ENCODE data around the gene NADK2. TPM values are rescaled to one million over a fixed set of nuclear protein-coding genes. Genes with fewer than 3 reads are reported as not detected.
A peak's percentile ranks its signal among the peaks of the same experiment; 100 is the strongest.

Gene NADK2
- total and polyA plus RNA-seq, 10 of the 15 experiments (the other 5 are each of a cell fraction or from before 2014, with no cell fraction given): 2.4 to 9.0 (median 6.3) TPM

DNA sequence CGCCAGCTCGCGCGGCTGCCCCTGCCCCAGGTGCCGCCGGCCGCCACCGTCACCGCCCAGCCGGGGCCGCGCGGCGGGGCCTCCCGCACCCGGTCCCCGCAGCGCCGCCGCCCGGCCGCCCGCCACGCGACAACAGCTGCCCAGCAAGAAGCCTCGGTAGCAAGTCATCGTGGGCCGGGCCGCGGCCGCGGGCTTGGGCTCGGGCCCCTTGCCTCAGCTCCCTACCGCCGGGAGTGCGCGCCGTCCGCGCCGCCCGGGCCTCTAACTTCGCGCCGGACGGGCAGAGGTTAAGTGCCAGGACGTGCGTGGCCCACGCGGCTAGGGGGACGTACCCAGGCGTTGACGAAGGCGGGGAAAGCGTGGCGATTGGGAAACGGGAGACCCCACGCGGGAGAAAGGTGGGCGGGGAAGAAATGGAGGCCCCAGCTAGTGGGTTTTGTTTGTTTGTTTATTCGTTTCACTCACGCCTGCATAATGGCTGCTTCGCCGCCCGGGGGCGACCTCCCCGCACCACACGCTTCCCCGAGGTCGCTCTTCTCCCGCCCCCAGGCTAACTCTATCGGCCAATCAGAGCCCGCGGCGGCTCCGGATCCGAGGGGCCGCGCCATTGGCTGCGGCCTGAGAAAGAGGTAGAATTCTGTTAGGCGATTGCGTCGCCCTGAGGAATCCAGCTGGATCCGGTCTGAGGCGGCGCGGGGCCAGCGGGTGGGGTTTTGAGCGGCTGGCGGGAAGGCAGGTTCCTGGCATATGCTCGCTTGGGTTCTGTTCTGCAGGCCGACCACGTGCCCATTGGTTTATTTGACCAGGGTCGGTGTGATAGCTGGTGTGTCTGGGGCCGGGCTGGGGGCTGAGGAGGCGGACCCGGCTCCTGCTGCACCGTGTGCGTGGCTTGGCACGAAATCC, at the start of gene NADK2 (continued):
- TF ChIP-seq, protein P1, sequence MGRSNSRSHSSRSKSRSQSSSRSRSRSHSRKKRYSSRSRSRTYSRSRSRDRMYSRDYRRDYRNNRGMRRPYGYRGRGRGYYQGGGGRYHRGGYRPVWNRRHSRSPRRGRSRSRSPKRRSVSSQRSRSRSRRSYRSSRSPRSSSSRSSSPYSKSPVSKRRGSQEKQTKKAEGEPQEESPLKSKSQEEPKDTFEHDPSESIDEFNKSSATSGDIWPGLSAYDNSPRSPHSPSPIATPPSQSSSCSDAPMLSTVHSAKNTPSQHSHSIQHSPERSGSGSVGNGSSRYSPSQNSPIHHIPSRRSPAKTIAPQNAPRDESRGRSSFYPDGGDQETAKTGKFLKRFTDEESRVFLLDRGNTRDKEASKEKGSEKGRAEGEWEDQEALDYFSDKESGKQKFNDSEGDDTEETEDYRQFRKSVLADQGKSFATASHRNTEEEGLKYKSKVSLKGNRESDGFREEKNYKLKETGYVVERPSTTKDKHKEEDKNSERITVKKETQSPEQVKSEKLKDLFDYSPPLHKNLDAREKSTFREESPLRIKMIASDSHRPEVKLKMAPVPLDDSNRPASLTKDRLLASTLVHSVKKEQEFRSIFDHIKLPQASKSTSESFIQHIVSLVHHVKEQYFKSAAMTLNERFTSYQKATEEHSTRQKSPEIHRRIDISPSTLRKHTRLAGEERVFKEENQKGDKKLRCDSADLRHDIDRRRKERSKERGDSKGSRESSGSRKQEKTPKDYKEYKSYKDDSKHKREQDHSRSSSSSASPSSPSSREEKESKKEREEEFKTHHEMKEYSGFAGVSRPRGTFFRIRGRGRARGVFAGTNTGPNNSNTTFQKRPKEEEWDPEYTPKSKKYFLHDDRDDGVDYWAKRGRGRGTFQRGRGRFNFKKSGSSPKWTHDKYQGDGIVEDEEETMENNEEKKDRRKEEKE (IDR thresholded peaks at IDR 0.05): no peak
- TF ChIP-seq RELA (IDR thresholded peaks at IDR 0.05; ENCODE audit: borderline replicate concordance, partially characterized antibody): peak; percentile 9
- TF ChIP-seq IKZF2 (IDR thresholded peaks at IDR 0.05): no peak; a peak in 1 of 4 replicates
- TF ChIP-seq NFYB (IDR thresholded peaks at IDR 0.05; ENCODE audit: insufficient read depth, low read depth, low read length): peak; percentile 90
- TF ChIP-seq RAD51 (IDR thresholded peaks at IDR 0.05): peak; percentile 55; the same call in 1 of the 2 replicates
- peak; percentile 93; the same call in 1 of the 2 replicates for TF ChIP-seq SMARCA5 (IDR thresholded peaks at IDR 0.05)
- no peak for TF ChIP-seq ZNF384 (IDR thresholded peaks at IDR 0.05; ENCODE audit: borderline replicate concordance, low read depth, low read length)
- peak; percentile 81 for TF ChIP-seq MEF2B (IDR thresholded peaks at IDR 0.05; ENCODE audit: partially characterized antibody, poor library complexity, severe bottlenecking)
- TF ChIP-seq MXI1 (IDR thresholded peaks at IDR 0.05; ENCODE audit: low read depth, low read length): peak; percentile 20
- TF ChIP-seq GATAD2B (conservative IDR thresholded peaks at IDR 0.05; ENCODE audit: low read depth): peak; percentile 92
- TF ChIP-seq RFX5 (IDR thresholded peaks at IDR 0.05; ENCODE audit: low read depth, low read length): peak; percentile 66; the same call in 1 of the 2 replicates
- no peak for TF ChIP-seq EP300 (IDR thresholded peaks at IDR 0.05; ENCODE audit: borderline replicate concordance in 1 of 2, control insufficient read depth in 1 of 2, low read depth in 2 of 2, low read length in 2 of 2)
- TF ChIP-seq KDM1A (IDR thresholded peaks at IDR 0.05; ENCODE audit: borderline replicate concordance): no peak
- no peak for TF ChIP-seq TARDBP (IDR thresholded peaks at IDR 0.05; ENCODE audit: borderline replicate concordance)
- no peak for TF ChIP-seq PAX5 (IDR thresholded peaks at IDR 0.05; ENCODE audit: borderline replicate concordance, low read depth, low read length)
- no peak for TF ChIP-seq CBX3 (IDR thresholded peaks at IDR 0.05; ENCODE audit: borderline replicate concordance, low read depth)
- no peak for TF ChIP-seq GABPA (IDR thresholded peaks at IDR 0.05; ENCODE audit: low read depth)
- TF ChIP-seq, protein P2, sequence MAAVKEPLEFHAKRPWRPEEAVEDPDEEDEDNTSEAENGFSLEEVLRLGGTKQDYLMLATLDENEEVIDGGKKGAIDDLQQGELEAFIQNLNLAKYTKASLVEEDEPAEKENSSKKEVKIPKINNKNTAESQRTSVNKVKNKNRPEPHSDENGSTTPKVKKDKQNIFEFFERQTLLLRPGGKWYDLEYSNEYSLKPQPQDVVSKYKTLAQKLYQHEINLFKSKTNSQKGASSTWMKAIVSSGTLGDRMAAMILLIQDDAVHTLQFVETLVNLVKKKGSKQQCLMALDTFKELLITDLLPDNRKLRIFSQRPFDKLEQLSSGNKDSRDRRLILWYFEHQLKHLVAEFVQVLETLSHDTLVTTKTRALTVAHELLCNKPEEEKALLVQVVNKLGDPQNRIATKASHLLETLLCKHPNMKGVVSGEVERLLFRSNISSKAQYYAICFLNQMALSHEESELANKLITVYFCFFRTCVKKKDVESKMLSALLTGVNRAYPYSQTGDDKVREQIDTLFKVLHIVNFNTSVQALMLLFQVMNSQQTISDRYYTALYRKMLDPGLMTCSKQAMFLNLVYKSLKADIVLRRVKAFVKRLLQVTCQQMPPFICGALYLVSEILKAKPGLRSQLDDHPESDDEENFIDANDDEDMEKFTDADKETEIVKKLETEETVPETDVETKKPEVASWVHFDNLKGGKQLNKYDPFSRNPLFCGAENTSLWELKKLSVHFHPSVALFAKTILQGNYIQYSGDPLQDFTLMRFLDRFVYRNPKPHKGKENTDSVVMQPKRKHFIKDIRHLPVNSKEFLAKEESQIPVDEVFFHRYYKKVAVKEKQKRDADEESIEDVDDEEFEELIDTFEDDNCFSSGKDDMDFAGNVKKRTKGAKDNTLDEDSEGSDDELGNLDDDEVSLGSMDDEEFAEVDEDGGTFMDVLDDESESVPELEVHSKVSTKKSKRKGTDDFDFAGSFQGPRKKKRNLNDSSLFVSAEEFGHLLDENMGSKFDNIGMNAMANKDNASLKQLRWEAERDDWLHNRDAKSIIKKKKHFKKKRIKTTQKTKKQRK (IDR thresholded peaks at IDR 0.05; ENCODE audit: low read depth, low read length): no peak
- TF ChIP-seq, protein P3, sequence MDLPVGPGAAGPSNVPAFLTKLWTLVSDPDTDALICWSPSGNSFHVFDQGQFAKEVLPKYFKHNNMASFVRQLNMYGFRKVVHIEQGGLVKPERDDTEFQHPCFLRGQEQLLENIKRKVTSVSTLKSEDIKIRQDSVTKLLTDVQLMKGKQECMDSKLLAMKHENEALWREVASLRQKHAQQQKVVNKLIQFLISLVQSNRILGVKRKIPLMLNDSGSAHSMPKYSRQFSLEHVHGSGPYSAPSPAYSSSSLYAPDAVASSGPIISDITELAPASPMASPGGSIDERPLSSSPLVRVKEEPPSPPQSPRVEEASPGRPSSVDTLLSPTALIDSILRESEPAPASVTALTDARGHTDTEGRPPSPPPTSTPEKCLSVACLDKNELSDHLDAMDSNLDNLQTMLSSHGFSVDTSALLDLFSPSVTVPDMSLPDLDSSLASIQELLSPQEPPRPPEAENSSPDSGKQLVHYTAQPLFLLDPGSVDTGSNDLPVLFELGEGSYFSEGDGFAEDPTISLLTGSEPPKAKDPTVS (IDR thresholded peaks at IDR 0.05; ENCODE audit: low read depth, low read length): no peak
- TF ChIP-seq CHD4 (IDR thresholded peaks at IDR 0.05): no peak
- TF ChIP-seq SP1 (IDR thresholded peaks at IDR 0.05; ENCODE audit: low read depth, low read length): no peak
- no peak for TF ChIP-seq KLF5 (IDR thresholded peaks at IDR 0.05; ENCODE audit: partially characterized antibody)
